Myocyte (in vitro differentiated cells): Measurements from ENCODE around the gene TNS3. TPM values are rescaled to one million over a fixed set of nuclear protein-coding genes. Genes with fewer than 3 reads are reported as not detected.

Source experiments
- DNase-seq: peaks from one replicate; pipeline ENCODE4 v3.0.0-alpha.2; 2012; ENCODE audit warnings: low read depth
- total RNA-seq: library from RNA; depleted of rRNA; stranded (reverse); fragments of >200 nt; gene quantifications from 2 replicates; pipeline ENCODE4 v1.2.3, GENCODE V29; 2014

Gene TNS3
- total RNA-seq, 1 donor from 2014 or later: 241 TPM

- DNase-seq: no peak
Observed at GRCh38 chr7:47356261-47356660, 225.7 kb downstream of the TNS3 start.

GRCh38 chr7:47355684-47356083, 226.2 kb downstream of the TNS3 start:
- DNase-seq: no peak

GRCh38 chr7:47354831-47355541, 226.9 kb downstream of the TNS3 start:
- no peak for DNase-seq

GRCh38 chr7:47354071-47354470, 227.8 kb downstream of the TNS3 start:
- no peak for DNase-seq

GRCh38 chr7:47352394-47352968, 229.4 kb downstream of the TNS3 start:
- no peak for DNase-seq

GRCh38 chr7:47351233-47352154, 230.4 kb downstream of the TNS3 start:
- no peak for DNase-seq

GRCh38 chr7:47350425-47350824, 231.5 kb downstream of the TNS3 start:
- DNase-seq: no peak

GRCh38 chr7:47349401-47349800, 232.5 kb downstream of the TNS3 start:
- DNase-seq: no peak

GRCh38 chr7:47347816-47348385, 234.0 kb downstream of the TNS3 start:
- DNase-seq: no peak

- DNase-seq: no peak
Observed at GRCh38 chr7:47347346-47347745, 234.6 kb downstream of the TNS3 start.

- DNase-seq: no peak
Observed at GRCh38 chr7:47346377-47346914, 235.5 kb downstream of the TNS3 start.

GRCh38 chr7:47345857-47346298, 236.0 kb downstream of the TNS3 start:
- no peak for DNase-seq

- DNase-seq: no peak
Observed at GRCh38 chr7:47344171-47344955, 237.5 kb downstream of the TNS3 start.

GRCh38 chr7:47343061-47343455, 238.9 kb downstream of the TNS3 start:
- DNase-seq: no peak

GRCh38 chr7:47342296-47343060, 239.4 kb downstream of the TNS3 start:
- DNase-seq: no peak

- DNase-seq: no peak
Observed at GRCh38 chr7:47340517-47340916, 241.4 kb downstream of the TNS3 start.

GRCh38 chr7:47338026-47338425, 243.9 kb downstream of the TNS3 start:
- DNase-seq: no peak

- DNase-seq: peak; percentile 74
Observed at GRCh38 chr7:47337531-47337930, 244.4 kb downstream of the TNS3 start.

GRCh38 chr7:47336472-47337425, 245.2 kb downstream of the TNS3 start:
- DNase-seq: peak; percentile 78
